Uterus (tissue), 2 donors: ENCODE measurements around the gene KHK.
A peak's percentile ranks its signal among the peaks of the same experiment; 100 is the strongest.

Experiments
- CTCF ChIP-seq, 4 experiments: fragments of 200-600 bp in 2 of 4; fragments of 450-650 bp in 2 of 4; sonication (generic) in 2 of 4; IDR thresholded peaks; one replicate each; pipeline ENCODE4 v1.5.1; 2016 to 2019; ENCODE audit warnings: antibody characterized with exemption in 4 of 4, mild to moderate bottlenecking in 2 of 4, moderate library complexity in 1 of 4
- POLR2A ChIP-seq, 2 donors: fragments of 450-650 bp; IDR thresholded peaks; one replicate each; pipeline ENCODE4 v1.6.1; 2016; ENCODE audit warnings: antibody characterized with exemption in 2 of 2, mild to moderate bottlenecking in 1 of 2, moderate library complexity in 1 of 2

GRCh38 chr2:27071990-27072830 is 14.4 kb upstream of the KHK start:
- no peak for TF ChIP-seq CTCF (IDR thresholded peaks at IDR 0.05)
- TF ChIP-seq POLR2A (IDR thresholded peaks at IDR 0.05): peak in 1 of 2 donors; percentile 17
